ENCODE data around the gene SDK1.

SDK1 gene

DNA sequence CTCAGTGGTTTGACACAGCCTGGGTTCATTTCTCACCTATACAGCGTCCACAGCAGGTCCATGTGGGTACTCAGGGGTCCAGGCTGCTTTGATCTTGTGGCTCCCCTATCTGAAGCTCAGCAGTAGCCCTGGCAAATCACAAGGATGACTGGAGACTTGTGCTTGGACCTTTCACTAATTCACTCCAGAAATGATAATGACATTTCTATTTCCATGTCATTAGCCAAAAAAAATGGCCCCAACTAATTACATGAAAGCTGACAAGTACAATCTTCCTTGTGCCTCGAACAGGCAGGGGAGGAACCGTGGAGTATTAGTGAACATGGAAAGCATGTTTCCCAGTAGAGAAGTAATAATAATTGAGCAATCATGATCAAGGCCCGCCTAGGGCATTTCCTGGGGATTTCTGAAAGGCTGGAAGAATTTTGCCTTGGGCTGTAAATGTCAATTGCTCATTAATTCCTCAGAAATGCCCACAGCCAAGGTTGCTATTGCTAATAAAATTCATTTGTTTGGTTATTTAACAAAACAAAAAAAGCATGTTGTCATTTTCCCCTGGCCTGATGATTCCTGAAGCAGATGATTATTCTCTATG lies 586.1 kb downstream of the SDK1 start:
- TF ChIP-seq, protein P1, sequence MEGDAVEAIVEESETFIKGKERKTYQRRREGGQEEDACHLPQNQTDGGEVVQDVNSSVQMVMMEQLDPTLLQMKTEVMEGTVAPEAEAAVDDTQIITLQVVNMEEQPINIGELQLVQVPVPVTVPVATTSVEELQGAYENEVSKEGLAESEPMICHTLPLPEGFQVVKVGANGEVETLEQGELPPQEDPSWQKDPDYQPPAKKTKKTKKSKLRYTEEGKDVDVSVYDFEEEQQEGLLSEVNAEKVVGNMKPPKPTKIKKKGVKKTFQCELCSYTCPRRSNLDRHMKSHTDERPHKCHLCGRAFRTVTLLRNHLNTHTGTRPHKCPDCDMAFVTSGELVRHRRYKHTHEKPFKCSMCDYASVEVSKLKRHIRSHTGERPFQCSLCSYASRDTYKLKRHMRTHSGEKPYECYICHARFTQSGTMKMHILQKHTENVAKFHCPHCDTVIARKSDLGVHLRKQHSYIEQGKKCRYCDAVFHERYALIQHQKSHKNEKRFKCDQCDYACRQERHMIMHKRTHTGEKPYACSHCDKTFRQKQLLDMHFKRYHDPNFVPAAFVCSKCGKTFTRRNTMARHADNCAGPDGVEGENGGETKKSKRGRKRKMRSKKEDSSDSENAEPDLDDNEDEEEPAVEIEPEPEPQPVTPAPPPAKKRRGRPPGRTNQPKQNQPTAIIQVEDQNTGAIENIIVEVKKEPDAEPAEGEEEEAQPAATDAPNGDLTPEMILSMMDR (IDR thresholded peaks at IDR 0.05; ENCODE audit: low read depth, low read length) = no peak
- H3K4me3 ChIP-seq (ENCODE audit: low read depth, low read length) = no peak overlapping the region
- no peak for DNase-seq (ENCODE audit: low read depth, low spot score)
- in situ Hi-C loops (cut with HindIII; ENCODE audit: low sequenced_read_pairs) = no loop called here

DNA sequence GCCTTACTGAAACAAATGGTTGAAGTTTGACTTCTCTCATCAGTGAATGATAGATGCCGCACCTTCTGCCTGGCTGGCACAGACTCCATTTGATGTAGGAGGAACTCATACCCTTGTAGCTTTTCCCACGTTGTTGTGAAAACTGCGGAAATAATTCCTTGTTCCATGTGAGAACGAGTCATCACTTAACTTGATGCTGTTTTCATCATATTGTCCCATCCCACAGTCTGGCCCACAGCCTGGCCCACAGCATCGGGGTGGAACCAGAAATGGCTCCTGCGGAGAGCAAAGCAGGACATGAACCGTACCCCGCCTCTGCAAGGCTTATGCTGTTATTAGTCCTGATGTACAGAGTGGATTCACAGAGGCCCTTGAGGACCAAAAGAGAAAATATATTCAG lies 587.0 kb downstream of the SDK1 start:
- DNase-seq (ENCODE audit: low read depth, low spot score) = no peak
- TF ChIP-seq, protein P1 (IDR thresholded peaks at IDR 0.05; ENCODE audit: low read depth, low read length) = no peak
- no peak overlapping the region for H3K4me3 ChIP-seq (ENCODE audit: low read depth, low read length)
- in situ Hi-C loops (cut with HindIII; ENCODE audit: low sequenced_read_pairs) = no loop called here

DNA sequence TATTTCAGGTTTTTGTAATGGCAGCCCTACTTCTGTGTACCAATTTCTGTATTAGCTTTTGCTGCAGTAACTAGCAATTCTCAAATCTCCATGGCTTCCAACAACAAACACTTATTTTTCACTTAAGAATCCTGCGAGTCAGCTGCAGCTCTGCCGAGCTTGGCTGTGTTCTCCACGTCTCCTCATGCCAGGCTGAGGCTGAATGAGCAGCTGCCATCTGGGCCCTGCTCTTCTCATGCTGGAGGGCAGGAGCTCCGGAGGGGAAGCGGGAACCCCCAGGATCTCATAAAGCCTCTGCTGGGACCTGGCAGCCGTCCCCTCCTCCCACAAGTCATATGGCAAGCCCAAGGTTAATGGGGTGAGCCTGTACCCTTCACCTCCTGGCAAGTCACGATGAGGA lies 591.1 kb downstream of the SDK1 start:
- TF ChIP-seq, protein P1 (IDR thresholded peaks at IDR 0.05; ENCODE audit: low read depth, low read length) = no peak
- in situ Hi-C loops (cut with HindIII; ENCODE audit: low sequenced_read_pairs) = no loop called here
- no peak overlapping the region for H3K4me3 ChIP-seq (ENCODE audit: low read depth, low read length)
- DNase-seq (ENCODE audit: low read depth, low spot score) = no peak

DNA sequence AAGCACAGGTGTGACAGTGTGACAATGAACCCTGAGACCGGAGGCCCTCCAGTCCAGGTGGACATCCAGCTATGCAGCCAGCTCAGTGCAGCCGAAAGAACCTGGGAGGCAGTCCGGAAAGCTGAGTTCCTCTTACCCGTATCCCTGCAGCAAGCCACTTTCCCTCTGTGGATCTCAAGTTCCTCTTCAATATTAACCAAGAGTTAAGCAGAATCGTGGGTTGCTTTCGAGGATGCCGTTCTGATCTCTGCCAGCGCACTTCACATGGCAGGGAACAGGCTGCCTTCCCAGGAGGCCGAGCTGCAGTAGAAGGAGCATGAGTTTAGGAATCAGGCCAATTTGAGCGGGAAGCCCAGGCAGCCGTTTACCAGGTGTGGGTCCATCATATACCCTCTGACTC lies 591.6 kb downstream of the SDK1 start:
- in situ Hi-C loops (cut with HindIII; ENCODE audit: low sequenced_read_pairs) = no loop called here
- TF ChIP-seq, protein P1 (IDR thresholded peaks at IDR 0.05; ENCODE audit: low read depth, low read length) = no peak
- DNase-seq (ENCODE audit: low read depth, low spot score) = no peak
- H3K4me3 ChIP-seq (ENCODE audit: low read depth, low read length) = no peak overlapping the region

DNA sequence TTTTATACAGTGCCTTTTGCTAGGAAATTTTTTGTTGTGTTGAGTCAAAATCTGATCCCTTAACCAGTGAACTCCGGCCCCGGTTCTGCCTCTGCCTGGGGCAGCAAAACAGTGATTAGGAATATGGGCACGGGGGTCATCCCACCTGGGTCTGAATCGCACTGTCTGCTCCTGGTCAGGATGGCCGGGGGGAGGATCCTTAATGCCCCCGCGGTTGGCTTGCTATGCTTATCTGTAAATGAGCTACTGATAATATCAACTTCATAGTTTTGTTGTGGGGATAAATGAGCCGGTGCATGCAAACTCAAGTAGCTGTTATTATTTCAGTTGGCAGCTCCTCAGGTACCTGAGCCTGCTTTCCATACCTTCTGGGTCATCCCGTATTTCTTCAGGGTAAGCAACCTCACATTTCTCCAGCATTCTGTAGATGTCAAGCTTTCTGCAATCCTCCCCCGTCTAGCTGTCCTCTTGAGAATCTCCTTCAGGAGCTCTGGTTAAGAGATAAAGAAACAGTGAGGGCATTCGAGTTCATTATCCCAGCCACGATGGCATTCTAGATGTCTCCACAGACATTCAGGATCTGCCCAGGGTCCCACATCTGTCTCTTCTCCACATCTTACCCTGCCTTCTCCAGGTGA lies 592.2 kb downstream of the SDK1 start:
- in situ Hi-C loops (cut with HindIII; ENCODE audit: low sequenced_read_pairs) = no loop called here
- H3K4me3 ChIP-seq (ENCODE audit: low read depth, low read length) = no peak overlapping the region
- TF ChIP-seq, protein P1 (IDR thresholded peaks at IDR 0.05; ENCODE audit: low read depth, low read length) = no peak
- no peak for DNase-seq (ENCODE audit: low read depth, low spot score)

DNA sequence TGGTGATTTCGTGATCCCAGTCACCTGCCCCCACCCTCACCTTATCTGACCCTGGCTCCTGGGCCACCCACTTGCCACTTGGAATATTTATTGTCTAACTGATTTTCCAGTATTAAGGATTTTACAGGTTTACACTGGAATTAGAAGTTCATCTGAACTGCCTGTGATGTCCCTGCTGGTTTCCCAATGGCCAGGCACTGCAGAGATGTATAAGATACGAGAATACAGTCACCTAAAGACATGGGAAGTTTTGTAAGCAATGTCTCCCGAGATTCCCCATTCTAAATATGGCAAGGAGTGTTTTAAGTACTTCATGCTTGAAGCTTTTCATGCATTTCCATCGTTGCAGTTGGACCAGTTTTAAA lies 592.7 kb downstream of the SDK1 start:
- TF ChIP-seq, protein P1 (IDR thresholded peaks at IDR 0.05; ENCODE audit: low read depth, low read length) = no peak
- DNase-seq (ENCODE audit: low read depth, low spot score) = no peak

More for the DNA sequence above, 592.7 kb downstream of the SDK1 start:
- H3K4me3 ChIP-seq (ENCODE audit: low read depth, low read length) = no peak overlapping the region
- in situ Hi-C loops (cut with HindIII; ENCODE audit: low sequenced_read_pairs) = no loop called here

All from astrocyte of the spinal cord (primary cell).